ENCODE measurements around the gene TUBGCP3. TPM values are rescaled to one million over a fixed set of nuclear protein-coding genes. Genes with fewer than 3 reads are reported as not detected.

TUBGCP3 gene
- total and polyA plus RNA-seq, 2 donors = 16.3 TPM

GRCh38 chr13:112451512-112452379, 136.2 kb downstream of the TUBGCP3 start:
- Histone ChIP-seq H3K9me3 (ENCODE audit: control insufficient read depth in 2 of 2, insufficient read depth in 1 of 2, low read length in 1 of 2) (no peaks in the 10 kb centered on the region), H3K4me3 (ENCODE audit: low read length in 2 of 2) (no peak overlapping the region), H3K27me3 (ENCODE audit: control insufficient read depth in 2 of 2, insufficient read depth in 1 of 2, low read length in 1 of 2) (peaks cover 0 to 9% of the 10 kb centered on the region in 2 donors), H3K36me3 (ENCODE audit: control insufficient read depth in 2 of 2, insufficient read depth in 2 of 2, low read length in 1 of 2) (no peaks in the 10 kb centered on the region), H3K27ac (ENCODE audit: low read depth in 1 of 2, low read length in 1 of 2) (no peak overlapping the region), H3K4me1 (ENCODE audit: control insufficient read depth in 2 of 2, insufficient read depth in 2 of 2, low read length in 2 of 2) (no peaks in the 10 kb centered on the region)
- no peak for DNase-seq (ENCODE audit: low read depth in 6 of 9, low spot score in 9 of 9)
- WGBS = 87% methylated on average over 43 of the region's 43 CpGs

GRCh38 chr13:112450904-112451240, 137.1 kb downstream of the TUBGCP3 start:
- no peak overlapping the region for H3K27ac ChIP-seq (ENCODE audit: low read depth in 1 of 2, low read length in 1 of 2)
- WGBS = 70% methylated on average over 9 of the region's 9 CpGs
- H3K27me3 ChIP-seq (ENCODE audit: control insufficient read depth in 2 of 2, insufficient read depth in 1 of 2, low read length in 1 of 2) = peaks cover 0 to 9% of the 10 kb centered on the region in 2 donors
- H3K36me3 ChIP-seq (ENCODE audit: control insufficient read depth in 2 of 2, insufficient read depth in 2 of 2, low read length in 1 of 2) = no peaks in the 10 kb centered on the region
- H3K9me3 ChIP-seq (ENCODE audit: control insufficient read depth in 2 of 2, insufficient read depth in 1 of 2, low read length in 1 of 2) = no peaks in the 10 kb centered on the region
- no peak for DNase-seq (ENCODE audit: low read depth in 6 of 9, low spot score in 9 of 9)
- no peaks in the 10 kb centered on the region for H3K4me1 ChIP-seq (ENCODE audit: control insufficient read depth in 2 of 2, insufficient read depth in 2 of 2, low read length in 2 of 2)
- no peak overlapping the region for H3K4me3 ChIP-seq (ENCODE audit: low read length in 2 of 2)

GRCh38 chr13:112450118-112450903, 137.6 kb downstream of the TUBGCP3 start:
- H3K4me3 ChIP-seq (ENCODE audit: low read length in 2 of 2) = no peak overlapping the region
- H3K27me3 ChIP-seq (ENCODE audit: control insufficient read depth in 2 of 2, insufficient read depth in 1 of 2, low read length in 1 of 2) = peaks cover 0 to 9% of the 10 kb centered on the region in 2 donors
- WGBS = 92% methylated on average over 21 of the region's 23 CpGs

GRCh38 chr13:112449545-112449930, 138.4 kb downstream of the TUBGCP3 start:
- 80% methylated on average over 16 of the region's 16 CpGs for WGBS

More at GRCh38 chr13:112450118-112450903, 137.6 kb downstream of the TUBGCP3 start:
- Histone ChIP-seq H3K9me3 (ENCODE audit: control insufficient read depth in 2 of 2, insufficient read depth in 1 of 2, low read length in 1 of 2) (no peaks in the 10 kb centered on the region), H3K4me1 (ENCODE audit: control insufficient read depth in 2 of 2, insufficient read depth in 2 of 2, low read length in 2 of 2) (no peaks in the 10 kb centered on the region), H3K36me3 (ENCODE audit: control insufficient read depth in 2 of 2, insufficient read depth in 2 of 2, low read length in 1 of 2) (no peaks in the 10 kb centered on the region), H3K27ac (ENCODE audit: low read depth in 1 of 2, low read length in 1 of 2) (no peak overlapping the region)
- no peak for DNase-seq (ENCODE audit: low read depth in 6 of 9, low spot score in 9 of 9)

GRCh38 chr13:112448621-112449544, 139.1 kb downstream of the TUBGCP3 start:
- Histone ChIP-seq H3K27ac (ENCODE audit: low read depth in 1 of 2, low read length in 1 of 2) (no peak overlapping the region), H3K9me3 (ENCODE audit: control insufficient read depth in 2 of 2, insufficient read depth in 1 of 2, low read length in 1 of 2) (no peaks in the 10 kb centered on the region), H3K27me3 (ENCODE audit: control insufficient read depth in 2 of 2, insufficient read depth in 1 of 2, low read length in 1 of 2) (peaks cover 0 to 11% of the 10 kb centered on the region in 2 donors), H3K4me3 (ENCODE audit: low read length in 2 of 2) (no peak overlapping the region), H3K36me3 (ENCODE audit: control insufficient read depth in 2 of 2, insufficient read depth in 2 of 2, low read length in 1 of 2) (no peaks in the 10 kb centered on the region), H3K4me1 (ENCODE audit: control insufficient read depth in 2 of 2, insufficient read depth in 2 of 2, low read length in 2 of 2) (no peaks in the 10 kb centered on the region)
- no peak for DNase-seq (ENCODE audit: low read depth in 6 of 9, low spot score in 9 of 9)
- 86% methylated on average over 20 of the region's 20 CpGs for WGBS

More at GRCh38 chr13:112449545-112449930, 138.4 kb downstream of the TUBGCP3 start:
- H3K4me3 ChIP-seq (ENCODE audit: low read length in 2 of 2) = no peak overlapping the region
- H3K27ac ChIP-seq (ENCODE audit: low read depth in 1 of 2, low read length in 1 of 2) = no peak overlapping the region
- no peaks in the 10 kb centered on the region for H3K4me1 ChIP-seq (ENCODE audit: control insufficient read depth in 2 of 2, insufficient read depth in 2 of 2, low read length in 2 of 2)
- H3K36me3 ChIP-seq (ENCODE audit: control insufficient read depth in 2 of 2, insufficient read depth in 2 of 2, low read length in 1 of 2) = no peaks in the 10 kb centered on the region
- no peak for DNase-seq (ENCODE audit: low read depth in 6 of 9, low spot score in 9 of 9)
- H3K9me3 ChIP-seq (ENCODE audit: control insufficient read depth in 2 of 2, insufficient read depth in 1 of 2, low read length in 1 of 2) = no peaks in the 10 kb centered on the region
- H3K27me3 ChIP-seq (ENCODE audit: control insufficient read depth in 2 of 2, insufficient read depth in 1 of 2, low read length in 1 of 2) = peaks cover 0 to 9% of the 10 kb centered on the region in 2 donors

- DNase-seq (ENCODE audit: low read depth in 6 of 9, low spot score in 9 of 9) = no peak
- 88% methylated on average over 27 of the region's 27 CpGs for WGBS
- H3K9me3 ChIP-seq (ENCODE audit: control insufficient read depth in 2 of 2, insufficient read depth in 1 of 2, low read length in 1 of 2) = no peaks in the 10 kb centered on the region
- no peaks in the 10 kb centered on the region for H3K4me1 ChIP-seq (ENCODE audit: control insufficient read depth in 2 of 2, insufficient read depth in 2 of 2, low read length in 2 of 2)
- no peak overlapping the region for H3K27ac ChIP-seq (ENCODE audit: low read depth in 1 of 2, low read length in 1 of 2)
- H3K27me3 ChIP-seq (ENCODE audit: control insufficient read depth in 2 of 2, insufficient read depth in 1 of 2, low read length in 1 of 2) = peaks cover 0 to 20% of the 10 kb centered on the region in 2 donors
- no peak overlapping the region for H3K4me3 ChIP-seq (ENCODE audit: low read length in 2 of 2)
- no peaks in the 10 kb centered on the region for H3K36me3 ChIP-seq (ENCODE audit: control insufficient read depth in 2 of 2, insufficient read depth in 2 of 2, low read length in 1 of 2)
Observed at GRCh38 chr13:112447761-112448603, 140.0 kb downstream of the TUBGCP3 start.

- Histone ChIP-seq H3K27ac (ENCODE audit: low read depth in 1 of 2, low read length in 1 of 2) (no peak overlapping the region), H3K36me3 (ENCODE audit: control insufficient read depth in 2 of 2, insufficient read depth in 2 of 2, low read length in 1 of 2) (no peaks in the 10 kb centered on the region), H3K9me3 (ENCODE audit: control insufficient read depth in 2 of 2, insufficient read depth in 1 of 2, low read length in 1 of 2) (no peaks in the 10 kb centered on the region), H3K4me1 (ENCODE audit: control insufficient read depth in 2 of 2, insufficient read depth in 2 of 2, low read length in 2 of 2) (no peaks in the 10 kb centered on the region), H3K27me3 (ENCODE audit: control insufficient read depth in 2 of 2, insufficient read depth in 1 of 2, low read length in 1 of 2) (peaks cover 0 to 23% of the 10 kb centered on the region in 2 donors), H3K4me3 (ENCODE audit: low read length in 2 of 2) (no peak overlapping the region)
- WGBS = 87% methylated on average over 2 of the region's 2 CpGs
- no peak for DNase-seq (ENCODE audit: low read depth in 6 of 9, low spot score in 9 of 9)
Observed at GRCh38 chr13:112447306-112447705, 140.6 kb downstream of the TUBGCP3 start.

GRCh38 chr13:112446867-112447266, 141.1 kb downstream of the TUBGCP3 start:
- H3K36me3 ChIP-seq (ENCODE audit: control insufficient read depth in 2 of 2, insufficient read depth in 2 of 2, low read length in 1 of 2) = no peaks in the 10 kb centered on the region
- no peaks in the 10 kb centered on the region for H3K9me3 ChIP-seq (ENCODE audit: control insufficient read depth in 2 of 2, insufficient read depth in 1 of 2, low read length in 1 of 2)
- H3K27ac ChIP-seq (ENCODE audit: low read depth in 1 of 2, low read length in 1 of 2) = no peak overlapping the region
- peaks cover 0 to 21% of the 10 kb centered on the region in 2 donors for H3K27me3 ChIP-seq (ENCODE audit: control insufficient read depth in 2 of 2, insufficient read depth in 1 of 2, low read length in 1 of 2)
- no peak overlapping the region for H3K4me3 ChIP-seq (ENCODE audit: low read length in 2 of 2)
- H3K4me1 ChIP-seq (ENCODE audit: control insufficient read depth in 2 of 2, insufficient read depth in 2 of 2, low read length in 2 of 2) = no peaks in the 10 kb centered on the region
- 94% methylated on average over 14 of the region's 14 CpGs for WGBS
- DNase-seq (ENCODE audit: low read depth in 6 of 9, low spot score in 9 of 9) = no peak
